A549 (cell line): ENCODE measurements around the gene MLC1. TPM values are rescaled to one million over a fixed set of nuclear protein-coding genes. Genes with fewer than 3 reads are reported as not detected.

ENCODE experiments used
- ATAC-seq, 2 experiments: fragments of 200-7000 bp in 1 of 2; fragments of >200 bp in 1 of 2; cut with Nextera tagmentation in 1 of 2; cut with Tn5 transposase in 1 of 2; 3 replicates each; pipeline versions ENCODE4 v1.8.0 to v1.9.1; 2018 to 2020; ENCODE audit warnings: mild to moderate bottlenecking in 1 of 2, moderate library complexity in 1 of 2
- CTCF ChIA-PET: fragments of 300-600 bp; sonication (Branson Sonifier 250); formaldehyde crosslinking; extraction: SDS; loops from one replicate; lab custom pipeline; 2021; ENCODE audit warnings: antibody characterized with exemption, inconsistent platforms; lab: Yijun Ruan, JAX
- POLR2A ChIA-PET: fragments of 350-600 bp; formaldehyde crosslinking; extraction: SDS; loops from one replicate; lab custom pipeline; 2021; ENCODE audit warnings: antibody characterized with exemption, inconsistent platforms; lab: Yijun Ruan, JAX
- DNase-seq, 2 experiments: peaks; one replicate each; pipeline versions ENCODE4 v3.0.0 to v3.0.0-alpha.2; 2011 to 2016; ENCODE audit warnings: low read depth in 1 of 2, low spot score in 1 of 2
- FAIRE-seq: peaks from 2 replicates; lab custom pipeline; 2011; peaks lifted over from hg19 to GRCh38; lab: Jason Lieb, UNC
- H3K27ac ChIP-seq, 2 experiments: fragments of >200 bp; sonication (Bioruptor Twin); formaldehyde crosslinking; 3 replicates each; pipeline ENCODE4 v1.5.1; 2016 to 2017
- H3K4me1 ChIP-seq: fragments of >200 bp; sonication (Bioruptor Twin); formaldehyde crosslinking; 3 replicates; pipeline ENCODE4 v1.6.1; 2016
- H3K4me2 ChIP-seq: fragments of >200 bp; sonication (Bioruptor Twin); formaldehyde crosslinking; 3 replicates; pipeline ENCODE4 v1.6.1; 2016
- H3K4me3 ChIP-seq: fragments of >200 bp; sonication (Bioruptor Twin); formaldehyde crosslinking; 3 replicates; pipeline ENCODE4 v1.5.1; 2016
- H3K9me3 ChIP-seq: fragments of >200 bp; sonication (Bioruptor Twin); formaldehyde crosslinking; 3 replicates; pipeline ENCODE4 v1.6.1; 2016
- CBX2 ChIP-seq: fragments of 200-600 bp; sonication (generic); IDR thresholded peaks from 2 replicates; pipeline ENCODE4 v1.6.1; 2016; ENCODE audit warnings: low read depth, mild to moderate bottlenecking, borderline replicate concordance
- CBX8 ChIP-seq: fragments of 200-600 bp; sonication (generic); IDR thresholded peaks from 2 replicates; pipeline ENCODE4 v1.6.1; 2016
- CEBPB ChIP-seq, 2 experiments: fragments of >200 bp in 1 of 2; sonication (Bioruptor Twin) in 1 of 2; formaldehyde crosslinking in 1 of 2; IDR thresholded peaks; 2 replicates each; pipeline ENCODE4 v1.6.1; 2012 to 2016
- CHD2 ChIP-seq: fragments of 150-350 bp; IDR thresholded peaks from 2 replicates; pipeline ENCODE4 v1.6.1; 2014; ENCODE audit warnings: low read length; ENCODE audit not compliant: partially characterized antibody
- CHD4 ChIP-seq: fragments of 200-600 bp; sonication (generic); IDR thresholded peaks from 2 replicates; pipeline ENCODE4 v1.6.1; 2016; ENCODE audit warnings: antibody characterized with exemption, mild to moderate bottlenecking, borderline replicate concordance
- E2F6 ChIP-seq: IDR thresholded peaks from 2 replicates; pipeline ENCODE4 v1.6.1; 2012; ENCODE audit warnings: low read depth, borderline replicate concordance
- EHF ChIP-seq: fragments of 250-450 bp; sonication (Bioruptor Pico); IDR thresholded peaks from 2 replicates; pipeline ENCODE4 v1.5.0; 2020; ENCODE audit warnings: mild to moderate bottlenecking
- FOSL2 ChIP-seq, 2 experiments: fragments of 450-650 bp in 1 of 2; fragments of >200 bp in 1 of 2; sonication (Bioruptor Twin) in 1 of 2; formaldehyde crosslinking; IDR thresholded peaks; 2 replicates each; pipeline versions ENCODE4 v1.5.0 to v1.6.1; 2016 to 2020; ENCODE audit warnings: mild to moderate bottlenecking in 1 of 2, moderate library complexity in 1 of 2
- FOXS1 ChIP-seq: fragments of 250-450 bp; sonication (Bioruptor Pico); IDR thresholded peaks from 2 replicates; pipeline ENCODE4 v1.5.0; 2020; ENCODE audit warnings: mild to moderate bottlenecking, moderate library complexity
- HMGXB4 ChIP-seq: fragments of 250-450 bp; sonication (Bioruptor Pico); IDR thresholded peaks from 2 replicates; pipeline ENCODE4 v1.5.0; 2021; ENCODE audit warnings: mild to moderate bottlenecking, moderate library complexity, borderline replicate concordance
- HOXB13 ChIP-seq: fragments of 250-450 bp; sonication (Bioruptor Pico); IDR thresholded peaks from 2 replicates; pipeline ENCODE4 v1.5.0; 2020; ENCODE audit warnings: low read depth, mild to moderate bottlenecking, moderate library complexity
- JUN ChIP-seq, 2 experiments: fragments of >200 bp; sonication (Bioruptor Twin); formaldehyde crosslinking; IDR thresholded peaks; 2 replicates in 1 of 2; 3 replicates in 1 of 2; pipeline ENCODE4 v1.6.1; 2016 to 2017
- JUNB ChIP-seq: fragments of >200 bp; sonication (Bioruptor Twin); formaldehyde crosslinking; IDR thresholded peaks from 2 replicates; pipeline ENCODE4 v1.6.1; 2016
- KDM1A ChIP-seq: fragments of 200-600 bp; sonication (generic); IDR thresholded peaks from 2 replicates; pipeline ENCODE4 v1.6.1; 2016; ENCODE audit warnings: low read depth, mild to moderate bottlenecking
- MAZ ChIP-seq: fragments of 150-350 bp; IDR thresholded peaks from 2 replicates; pipeline ENCODE4 v1.6.1; 2014; ENCODE audit warnings: antibody characterized with exemption, low read depth, low read length, borderline replicate concordance
- NFE2L2 ChIP-seq: fragments of 150-350 bp; conservative IDR thresholded peaks from 2 replicates; pipeline ENCODE4 v1.6.1; 2014; ENCODE audit warnings: low read length
- NR3C1 ChIP-seq: fragments of >200 bp; sonication (Bioruptor Twin); formaldehyde crosslinking; IDR thresholded peaks from 3 replicates; pipeline ENCODE4 v1.6.1; 2017
- PHF8 ChIP-seq: fragments of 200-600 bp; sonication (generic); IDR thresholded peaks from 2 replicates; pipeline ENCODE4 v1.6.1; 2016; ENCODE audit warnings: low read depth, mild to moderate bottlenecking, antibody characterized with exemption, moderate library complexity, borderline replicate concordance
- POLR2AphosphoS2 ChIP-seq: conservative IDR thresholded peaks from 2 replicates; pipeline ENCODE4 v1.6.1; 2012; ENCODE audit warnings: low read length, improper control_type of control experiment, inconsistent platforms
- RAD21 ChIP-seq, 2 experiments: fragments of >200 bp in 1 of 2; sonication (Bioruptor Twin) in 1 of 2; formaldehyde crosslinking in 1 of 2; IDR thresholded peaks in 1 of 2; conservative IDR thresholded peaks in 1 of 2; 2 replicates in 1 of 2; 3 replicates in 1 of 2; pipeline ENCODE4 v1.6.1; 2012 to 2018; ENCODE audit warnings: inconsistent platforms in 1 of 2
- RARB ChIP-seq: fragments of 250-450 bp; sonication (Bioruptor Pico); IDR thresholded peaks from 2 replicates; pipeline ENCODE4 v1.8.0; 2021; ENCODE audit warnings: mild to moderate bottlenecking, moderate library complexity
- REST ChIP-seq: fragments of 200-600 bp; sonication (generic); IDR thresholded peaks from 2 replicates; pipeline ENCODE4 v1.6.1; 2016; ENCODE audit warnings: antibody characterized with exemption, mild to moderate bottlenecking, moderate library complexity
- SREBF2 ChIP-seq: fragments of 450-650 bp; IDR thresholded peaks from 2 replicates; pipeline ENCODE4 v1.6.1; 2014; ENCODE audit warnings: mild to moderate bottlenecking, moderate library complexity
- ZFP36 ChIP-seq: fragments of 450-650 bp; IDR thresholded peaks from 2 replicates; pipeline ENCODE4 v1.6.1; 2014; ENCODE audit warnings: borderline replicate concordance; ENCODE audit not compliant: partially characterized antibody
- ZNF302 ChIP-seq: fragments of 250-450 bp; sonication (Bioruptor Pico); IDR thresholded peaks from 2 replicates; pipeline ENCODE4 v1.9.0; 2021; ENCODE audit warnings: inconsistent platforms, mild to moderate bottlenecking, moderate library complexity
- WGBS: methylation state at CpG from one replicate; pipeline ENCODE4 v1.1.6; 2017; ENCODE audit errors: missing lambda C conversion rate; 5-methylcytosine and 5-hydroxymethylcytosine counted together
- polyA plus RNA-seq, 4 experiments: library from polyadenylated mRNA; depleted of rRNA in 3 of 4; stranded (reverse); fragments of >200 nt; fragmentation: RNase III in 1 of 4; extraction: RNeasy Plus Mini Kit Qiagen cat#74134 plus additional on column Dnase treatment in 1 of 4; gene quantifications; 2 replicates in 3 of 4; 3 replicates in 1 of 4; pipeline ENCODE4 v1.2.3, GENCODE V29; 2011 to 2017
- TF ChIP-seq, protein P1 (sequence below): fragments of >200 bp; sonication (Bioruptor Twin); formaldehyde crosslinking; IDR thresholded peaks from 3 replicates; pipeline ENCODE4 v1.6.1; 2016

The MLC1 gene
- polyA plus RNA-seq, 2 of the 4 experiments (the other 2 are of a cell fraction) = not detected

- CTCF ChIA-PET = interaction anchor here (1.3 to 2.8 kb wide), 3 partner anchors 26 to 133 kb away, joined by 3 to 12 read pairs (median 5); no protein-coding TSS in a partner anchor
- TF ChIP-seq MAZ (no peak), CBX8 (no peak), ZNF302 (CRISPR knock-in tag) (no peak), EHF (CRISPR knock-in tag) (no peak), NR3C1 (no peak), POLR2AphosphoS2 (no peak), CHD2 (no peak), KDM1A (no peak)
- H3K4me1 ChIP-seq = peaks cover 9% of the 10 kb centered on the region; the same call in 2 of the 3 replicates
- H3K4me3 ChIP-seq = no peak overlapping the region
- 90% methylated on average over 19 of the region's 34 CpGs for WGBS
- no peaks in the 10 kb centered on the region for H3K9me3 ChIP-seq
- H3K4me2 ChIP-seq = no peak overlapping the region
- FAIRE-seq (no peak), ATAC-seq (no peak; a peak in 1 of 6 replicates), DNase-seq (no peak)
- H3K27ac ChIP-seq = no peak overlapping the region
- POLR2A ChIA-PET = interaction anchor here (0.6 kb wide), 1 partner anchor 16 kb away, joined by 3 read pairs; no protein-coding TSS in a partner anchor
Measured at GRCh38 chr22:50056214-50056972, 28.8 kb downstream of the MLC1 start.

DNA sequence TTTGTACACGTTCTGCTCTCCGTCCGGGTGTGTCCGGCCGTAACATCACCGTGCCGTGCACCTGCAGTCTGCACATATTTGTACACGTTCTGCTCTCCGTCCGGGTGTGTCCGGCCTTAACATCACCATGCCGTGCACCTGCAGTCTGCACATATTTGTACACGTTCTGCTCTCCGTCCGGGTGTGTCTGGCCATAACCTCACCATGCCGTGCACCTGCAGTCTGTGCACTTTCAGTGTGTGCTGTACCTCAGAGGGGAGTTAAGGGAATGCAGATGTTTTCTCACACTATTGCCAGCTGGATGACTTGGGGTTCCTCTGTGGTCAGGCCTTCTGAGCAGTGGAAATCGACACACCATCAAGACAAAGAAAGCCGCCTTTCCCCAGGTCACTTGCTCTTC is 31.4 kb downstream of the MLC1 start:
- Histone ChIP-seq H3K27ac (no peak overlapping the region), H3K4me3 (no peak overlapping the region), H3K4me1 (peaks cover 6% of the 10 kb centered on the region; the same call in 2 of the 3 replicates), H3K9me3 (no peaks in the 10 kb centered on the region), H3K4me2 (no peak overlapping the region)
- POLR2A ChIA-PET = no interaction called here
- ATAC-seq (no peak), DNase-seq (no peak), FAIRE-seq (no peak)
- CTCF ChIA-PET = interaction anchor here (2.8 kb wide), 1 partner anchor 23 kb away, joined by 12 read pairs; no protein-coding TSS in a partner anchor
- TF ChIP-seq CBX8 (no peak), RARB (CRISPR knock-in tag) (no peak), PHF8 (no peak), NFE2L2 (no peak), SREBF2 (no peak), ZFP36 (no peak), HMGXB4 (no peak), HOXB13 (CRISPR knock-in tag) (no peak), FOXS1 (CRISPR knock-in tag) (no peak)
- 64% methylated on average over 17 of the region's 18 CpGs for WGBS

- Histone ChIP-seq H3K4me3 (no peak overlapping the region), H3K4me1 (no peaks in the 10 kb centered on the region), H3K27ac (no peak overlapping the region), H3K4me2 (no peak overlapping the region), H3K9me3 (no peaks in the 10 kb centered on the region)
- ATAC-seq (no peak), FAIRE-seq (no peak), DNase-seq (no peak)
- 61% methylated on average over 18 of the region's 18 CpGs for WGBS
- CTCF ChIA-PET = interaction anchor here (1.5 kb wide), 1 partner anchor 22 kb away, joined by 6 read pairs; no protein-coding TSS in a partner anchor
- POLR2A ChIA-PET = no interaction called here
- TF ChIP-seq FOSL2 (IDR thresholded peaks at IDR 0.05) = no peak
- no peak for TF ChIP-seq FOSL2 (CRISPR knock-in tag; IDR thresholded peaks at IDR 0.05)
- no peak for TF ChIP-seq EHF (CRISPR knock-in tag)
- no peak for TF ChIP-seq RAD21 (conservative IDR thresholded peaks at IDR 0.05 in 1 of 2, IDR thresholded peaks at IDR 0.05 in 1 of 2)
- no peak for TF ChIP-seq JUNB
- TF ChIP-seq CBX2 = no peak
- TF ChIP-seq REST = no peak
- no peak for TF ChIP-seq FOXS1 (CRISPR knock-in tag)
- TF ChIP-seq, protein P1, sequence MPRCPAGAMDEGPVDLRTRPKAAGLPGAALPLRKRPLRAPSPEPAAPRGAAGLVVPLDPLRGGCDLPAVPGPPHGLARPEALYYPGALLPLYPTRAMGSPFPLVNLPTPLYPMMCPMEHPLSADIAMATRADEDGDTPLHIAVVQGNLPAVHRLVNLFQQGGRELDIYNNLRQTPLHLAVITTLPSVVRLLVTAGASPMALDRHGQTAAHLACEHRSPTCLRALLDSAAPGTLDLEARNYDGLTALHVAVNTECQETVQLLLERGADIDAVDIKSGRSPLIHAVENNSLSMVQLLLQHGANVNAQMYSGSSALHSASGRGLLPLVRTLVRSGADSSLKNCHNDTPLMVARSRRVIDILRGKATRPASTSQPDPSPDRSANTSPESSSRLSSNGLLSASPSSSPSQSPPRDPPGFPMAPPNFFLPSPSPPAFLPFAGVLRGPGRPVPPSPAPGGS = no peak
- TF ChIP-seq E2F6 = no peak
- no peak for TF ChIP-seq CEBPB (IDR thresholded peaks at IDR 0.05)
- TF ChIP-seq JUN (IDR thresholded peaks at IDR 0.05) = no peak
- TF ChIP-seq ZNF302 (CRISPR knock-in tag) = no peak
- no peak for TF ChIP-seq CHD4
Measured at GRCh38 chr22:50051930-50052329, 33.3 kb downstream of the MLC1 start.
